OCI-LY1 (cell line): ENCODE measurements around the gene CCDC97.

Experiments used
- EZH2 ChIP-seq: fragments of 200-600 bp; sonication (generic), shearing (Covaris generic); IDR thresholded peaks from 2 replicates; pipeline ENCODE4 v1.8.0; 2017; ENCODE audit warnings: borderline replicate concordance, mixed run types, mild to moderate bottlenecking, antibody characterized with exemption, low read length, moderate library complexity, mixed read lengths
- TF ChIP-seq, protein P1 (sequence below): fragments of 200-600 bp; sonication (generic), shearing (Covaris generic); IDR thresholded peaks from 2 replicates; pipeline ENCODE4 v1.5.1; 2017; ENCODE audit warnings: mild to moderate bottlenecking, antibody characterized with exemption, low read length, moderate library complexity, mixed read lengths

DNA sequence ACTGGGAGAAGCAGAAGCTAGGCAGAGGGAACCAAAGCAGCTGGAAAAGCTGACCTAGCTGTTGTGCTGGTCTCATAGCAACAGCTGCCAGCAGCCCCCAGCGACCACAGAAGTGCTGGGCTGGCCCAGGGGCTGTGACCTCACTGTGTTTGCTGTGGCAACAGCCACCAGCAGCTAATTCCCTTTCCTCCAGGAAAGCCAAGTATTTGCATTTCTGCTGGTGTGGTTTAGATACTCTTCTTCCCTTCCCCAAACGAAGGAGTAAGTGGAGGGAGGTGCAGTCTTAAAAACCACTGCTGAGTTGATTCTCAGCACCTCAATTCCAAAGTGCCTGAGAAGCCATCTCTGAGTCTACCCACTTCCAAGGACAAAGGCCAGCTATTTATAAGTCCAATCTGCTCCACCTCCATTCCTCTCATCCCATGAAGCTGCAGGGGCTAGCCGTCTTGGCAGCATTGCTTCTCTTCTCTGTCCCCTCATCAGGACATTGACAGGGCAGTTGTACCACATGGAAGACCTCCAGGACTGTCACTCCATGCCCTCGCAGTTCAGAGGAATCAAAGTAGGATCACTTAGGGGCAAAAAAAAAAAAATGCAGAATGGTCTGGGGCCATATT, 11.5 kb upstream of the CCDC97 start:
- TF ChIP-seq, protein P1, sequence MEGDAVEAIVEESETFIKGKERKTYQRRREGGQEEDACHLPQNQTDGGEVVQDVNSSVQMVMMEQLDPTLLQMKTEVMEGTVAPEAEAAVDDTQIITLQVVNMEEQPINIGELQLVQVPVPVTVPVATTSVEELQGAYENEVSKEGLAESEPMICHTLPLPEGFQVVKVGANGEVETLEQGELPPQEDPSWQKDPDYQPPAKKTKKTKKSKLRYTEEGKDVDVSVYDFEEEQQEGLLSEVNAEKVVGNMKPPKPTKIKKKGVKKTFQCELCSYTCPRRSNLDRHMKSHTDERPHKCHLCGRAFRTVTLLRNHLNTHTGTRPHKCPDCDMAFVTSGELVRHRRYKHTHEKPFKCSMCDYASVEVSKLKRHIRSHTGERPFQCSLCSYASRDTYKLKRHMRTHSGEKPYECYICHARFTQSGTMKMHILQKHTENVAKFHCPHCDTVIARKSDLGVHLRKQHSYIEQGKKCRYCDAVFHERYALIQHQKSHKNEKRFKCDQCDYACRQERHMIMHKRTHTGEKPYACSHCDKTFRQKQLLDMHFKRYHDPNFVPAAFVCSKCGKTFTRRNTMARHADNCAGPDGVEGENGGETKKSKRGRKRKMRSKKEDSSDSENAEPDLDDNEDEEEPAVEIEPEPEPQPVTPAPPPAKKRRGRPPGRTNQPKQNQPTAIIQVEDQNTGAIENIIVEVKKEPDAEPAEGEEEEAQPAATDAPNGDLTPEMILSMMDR = no peak
- no peak for TF ChIP-seq EZH2
